B cell (primary cell): ENCODE data around the gene RARS1. TPM values are rescaled to one million over a fixed set of nuclear protein-coding genes. Genes with fewer than 3 reads are reported as not detected.

Experiments used
- ATAC-seq: fragments of 200-7000 bp; cut with Tn5 transposase; one replicate; pipeline ENCODE4 v1.10.0; 2021; ENCODE audit warnings: low read depth, mild to moderate bottlenecking, moderate number of reproducible peaks, moderate library complexity
- CTCF ChIA-PET: fragments of 350-600 bp; sonication (Branson Sonifier 250); formaldehyde crosslinking; loops from one replicate; lab custom pipeline; 2021; ENCODE audit warnings: antibody characterized with exemption, inconsistent platforms; lab: Charles Lee
- POLR2A ChIA-PET: fragments of 350-600 bp; sonication (Branson Sonifier 250); formaldehyde crosslinking; loops from one replicate; lab custom pipeline; 2021; ENCODE audit warnings: antibody characterized with exemption; lab: Charles Lee
- DNase-seq: peaks from one replicate; pipeline ENCODE4 v3.0.0; 2013
- H2AFZ ChIP-seq: 2 replicates; pipeline ENCODE4 v1.6.1; 2012; ENCODE audit warnings: mild to moderate bottlenecking, low read depth, low read length; ENCODE audit not compliant: insufficient read depth, poor library complexity, severe bottlenecking
- H3K27ac ChIP-seq, 2 donors: 1 replicate in 1 of 2; 2 replicates in 1 of 2; pipeline ENCODE4 v1.5.1; 2012 to 2013; ENCODE audit warnings: low read length in 2 of 2, mild to moderate bottlenecking in 2 of 2, moderate library complexity in 1 of 2
- H3K27me3 ChIP-seq, 4 experiments: fragments of 200-600 bp in 1 of 4; sonication (generic) in 1 of 4; replicated peaks in 1 of 4; 1 replicate in 2 of 4; 2 replicates in 2 of 4; pipeline versions ENCODE4 v1.6.1 to v1.7.0; 2013 to 2016; ENCODE audit warnings: low read length in 3 of 4, mild to moderate bottlenecking in 2 of 4, mixed read lengths in 1 of 4, moderate library complexity in 1 of 4; ENCODE audit not compliant: insufficient read depth in 4 of 4, control insufficient read depth in 3 of 4; ENCODE audit errors: control extremely low read depth in 1 of 4
- H3K36me3 ChIP-seq, 2 experiments: replicated peaks in 1 of 2; 1 replicate in 1 of 2; 2 replicates in 1 of 2; pipeline versions ENCODE4 v1.6.1 to v1.7.1; 2013; ENCODE audit warnings: low read length in 1 of 2; ENCODE audit not compliant: insufficient read depth in 2 of 2, control insufficient read depth in 1 of 2; ENCODE audit errors: control extremely low read depth in 1 of 2, extremely low read depth in 1 of 2
- H3K4me1 ChIP-seq, 2 donors: fragments of 200-600 bp in 1 of 2; sonication (generic) in 1 of 2; 1 replicate in 1 of 2; 2 replicates in 1 of 2; pipeline versions ENCODE4 v1.5.1 to v1.6.1; 2013 to 2017; ENCODE audit warnings: low read length in 2 of 2; ENCODE audit not compliant: control insufficient read depth in 2 of 2, insufficient read depth in 2 of 2
- H3K4me2 ChIP-seq: replicated peaks from 2 replicates; pipeline ENCODE3; 2012; ENCODE audit warnings: mild to moderate bottlenecking, low read depth, low read length; ENCODE audit not compliant: poor library complexity, severe bottlenecking
- H3K4me3 ChIP-seq, 5 experiments: fragments of 200-600 bp in 1 of 5; sonication (generic) in 1 of 5; 1 replicate in 3 of 5; 2 replicates in 2 of 5; pipeline versions ENCODE4 v1.5.1 to v1.7.0; 2011 to 2016; ENCODE audit warnings: low read length in 4 of 5, mild to moderate bottlenecking in 4 of 5, low read depth in 2 of 5, control low read depth in 1 of 5, moderate library complexity in 1 of 5; ENCODE audit not compliant: insufficient read depth in 1 of 5; ENCODE audit errors: control extremely low read depth in 1 of 5, extremely low read depth in 1 of 5
- H3K79me2 ChIP-seq: fragments of 200-600 bp; sonication (generic); one replicate; pipeline ENCODE4 v1.6.0; 2016; ENCODE audit warnings: low read length; ENCODE audit not compliant: control insufficient read depth, insufficient read depth
- H3K9ac ChIP-seq: fragments of 200-600 bp; sonication (generic); 2 replicates; pipeline ENCODE4 v1.6.1; 2017; ENCODE audit warnings: mild to moderate bottlenecking, low read length, moderate library complexity
- H3K9me3 ChIP-seq, 3 donors: one replicate each; pipeline versions ENCODE4 v1.6.1 to v1.7.1; 2013; ENCODE audit warnings: low read length in 2 of 3; ENCODE audit not compliant: control insufficient read depth in 2 of 3, insufficient read depth in 1 of 3; ENCODE audit errors: control extremely low read depth in 1 of 3
- H4K20me1 ChIP-seq: 2 replicates; pipeline ENCODE4 v1.6.0; 2012; ENCODE audit warnings: mild to moderate bottlenecking, low read length; ENCODE audit not compliant: insufficient read depth, control insufficient read depth, poor library complexity, severe bottlenecking
- H3K27ac Mint-ChIP-seq: one replicate; pipeline ENCODE4 v1.8.0; 2021; ENCODE audit warnings: mixed read lengths
- H3K27me3 Mint-ChIP-seq: one replicate; pipeline ENCODE4 v1.8.0; 2021; ENCODE audit warnings: mixed read lengths
- H3K4me1 Mint-ChIP-seq: one replicate; pipeline ENCODE4 v1.8.0; 2021; ENCODE audit warnings: mixed read lengths
- H3K4me3 Mint-ChIP-seq: one replicate; pipeline ENCODE4 v1.8.0; 2021; ENCODE audit warnings: mixed read lengths
- H3K9me3 Mint-ChIP-seq: one replicate; pipeline ENCODE4 v1.8.0; 2022; ENCODE audit warnings: mixed read lengths; ENCODE audit not compliant: insufficient read depth
- EZH2 ChIP-seq: IDR thresholded peaks from 2 replicates; pipeline ENCODE4 v1.6.1; 2012; ENCODE audit warnings: borderline replicate concordance, low read depth, mild to moderate bottlenecking, moderate library complexity, low read length; ENCODE audit not compliant: insufficient read depth, poor library complexity, severe bottlenecking
- WGBS: methylation state at CpG from one replicate; pipeline ENCODE4 v1.1.5; 2013; ENCODE audit warnings: missing lambda C conversion rate; ENCODE audit not compliant: insufficient coverage; 5-methylcytosine and 5-hydroxymethylcytosine counted together
- intact Hi-C: fragments of 100-400 bp; cut with micrococcal nuclease; formaldehyde crosslinking; loops from one replicate; pipeline ENCODE4 v1.10.0; 2022
- polyA plus RNA-seq: library from polyadenylated mRNA; depleted of rRNA; stranded (reverse); fragments of >200 nt; gene quantifications from 2 replicates; pipeline ENCODE4 v1.2.3, GENCODE V29; 2012
- total RNA-seq, 2 donors: library from RNA; stranded (reverse); fragments of 120-200 nt in 1 of 2; gene quantifications; 1 replicate in 1 of 2; 2 replicates in 1 of 2; pipeline versions ENCODE4 v1.2.3 to v1.2.4, GENCODE V29; 2013 to 2022
- TF ChIP-seq, protein P1 (sequence below): fragments of 200-600 bp; IDR thresholded peaks from one replicate; pipeline ENCODE4 v1.8.0; 2022; ENCODE audit warnings: antibody characterized with exemption, mild to moderate bottlenecking

RARS1 gene
- total and polyA plus RNA-seq, 2 donors (not counting 1 experiment from before 2014, with no cell fraction given): 12.9 to 69.4 TPM

DNA sequence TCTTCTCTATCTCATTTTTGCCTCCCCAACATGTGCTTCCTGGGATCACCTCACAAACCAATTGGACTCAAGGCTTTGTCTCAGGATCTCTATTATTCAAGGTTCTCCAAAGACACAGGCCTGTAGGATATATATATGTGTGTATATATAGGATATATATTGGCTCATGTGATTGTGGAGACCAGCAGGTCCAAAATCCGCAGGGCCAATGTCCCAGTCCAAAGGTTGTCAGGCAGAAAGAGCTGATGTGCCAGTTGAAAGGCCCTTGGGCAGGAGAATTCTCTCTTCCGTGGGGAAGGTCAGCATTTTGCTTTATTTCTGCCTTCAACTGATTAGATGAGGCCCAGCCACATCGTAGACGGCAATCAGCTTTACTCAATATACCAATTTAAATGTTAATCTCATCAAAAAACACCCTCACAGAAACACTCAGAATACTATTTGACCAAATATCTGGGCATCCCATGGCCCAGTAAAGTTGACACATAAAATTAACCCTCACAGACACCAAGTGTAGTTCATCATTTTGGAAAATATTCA is 41.6 kb downstream of the RARS1 start:
- H3K4me3 Mint-ChIP-seq: no peak overlapping the region
- no peak for ATAC-seq
- WGBS: 92% methylated on average over 4 of the region's 4 CpGs

More for the DNA sequence above, 41.6 kb downstream of the RARS1 start:
- Histone ChIP-seq H4K20me1 (no peaks in the 10 kb centered on the region), H3K27me3 (peaks cover 0 to 47% (median 28%) of the 10 kb centered on the region in 4 experiments), H3K4me3 (no peak overlapping the region), H2AFZ (no peak overlapping the region), H3K79me2 (no peaks in the 10 kb centered on the region), H3K4me2 (no peak overlapping the region), H3K36me3 (no peaks in the 10 kb centered on the region), H3K9me3 (peaks cover 0 to 19% (median 0%) of the 10 kb centered on the region in 3 donors), H3K27ac (no peak overlapping the region), H3K4me1 (peaks cover 8 to 9% of the 10 kb centered on the region in 2 donors), H3K9ac (no peak overlapping the region)
- peaks cover 3% of the 10 kb centered on the region for H3K4me1 Mint-ChIP-seq
- intact Hi-C loops: no loop called here
- POLR2A ChIA-PET: no interaction called here
- peaks cover 38% of the 10 kb centered on the region for H3K27me3 Mint-ChIP-seq
- no peak overlapping the region for H3K27ac Mint-ChIP-seq
- H3K9me3 Mint-ChIP-seq: no peaks in the 10 kb centered on the region
- no peak for DNase-seq
- TF ChIP-seq, protein P1, sequence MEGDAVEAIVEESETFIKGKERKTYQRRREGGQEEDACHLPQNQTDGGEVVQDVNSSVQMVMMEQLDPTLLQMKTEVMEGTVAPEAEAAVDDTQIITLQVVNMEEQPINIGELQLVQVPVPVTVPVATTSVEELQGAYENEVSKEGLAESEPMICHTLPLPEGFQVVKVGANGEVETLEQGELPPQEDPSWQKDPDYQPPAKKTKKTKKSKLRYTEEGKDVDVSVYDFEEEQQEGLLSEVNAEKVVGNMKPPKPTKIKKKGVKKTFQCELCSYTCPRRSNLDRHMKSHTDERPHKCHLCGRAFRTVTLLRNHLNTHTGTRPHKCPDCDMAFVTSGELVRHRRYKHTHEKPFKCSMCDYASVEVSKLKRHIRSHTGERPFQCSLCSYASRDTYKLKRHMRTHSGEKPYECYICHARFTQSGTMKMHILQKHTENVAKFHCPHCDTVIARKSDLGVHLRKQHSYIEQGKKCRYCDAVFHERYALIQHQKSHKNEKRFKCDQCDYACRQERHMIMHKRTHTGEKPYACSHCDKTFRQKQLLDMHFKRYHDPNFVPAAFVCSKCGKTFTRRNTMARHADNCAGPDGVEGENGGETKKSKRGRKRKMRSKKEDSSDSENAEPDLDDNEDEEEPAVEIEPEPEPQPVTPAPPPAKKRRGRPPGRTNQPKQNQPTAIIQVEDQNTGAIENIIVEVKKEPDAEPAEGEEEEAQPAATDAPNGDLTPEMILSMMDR: no peak
- TF ChIP-seq EZH2: no peak
- CTCF ChIA-PET: no interaction called here
